ENCODE data around the gene FHIT. TPM values are rescaled to one million over a fixed set of nuclear protein-coding genes. Genes with fewer than 3 reads are reported as not detected.

Gene FHIT
- total and polyA plus RNA-seq, 2 of the 4 experiments (the other 2 are of a cell fraction), result 0.07 TPM; not detected in 1

- Histone ChIP-seq H3K36me3 (ENCODE audit: control insufficient read depth, insufficient read depth, low read length) (no peaks in the 10 kb centered on the region), H2AK9ac (replicated peaks; ENCODE audit: low read depth, low read length, poor library complexity) (no peak overlapping the region), H3K27me3 (ENCODE audit: control insufficient read depth, insufficient read depth, low read length) (no peaks in the 10 kb centered on the region), H3K14ac (replicated peaks; ENCODE audit: low read depth, low read length) (no peak overlapping the region), H2BK15ac (ENCODE audit: low read depth, low read length) (no peak overlapping the region), H3K56ac (ENCODE audit: extremely low read depth, insufficient read depth, low read length) (no peak overlapping the region), H4K20me1 (ENCODE audit: insufficient read depth, low read length) (no peaks in the 10 kb centered on the region), H3K79me1 (ENCODE audit: low read depth in 1 of 2, low read length in 2 of 2) (no peaks in the 10 kb centered on the region), H3K18ac (ENCODE audit: low read depth, low read length) (no peak overlapping the region), H3K9ac (ENCODE audit: low read depth, low read length) (no peak overlapping the region), H3K4me2 (ENCODE audit: low read depth, low read length) (no peak overlapping the region), H2AK5ac (ENCODE audit: low read depth, low read length) (no peak overlapping the region), H3K4ac (ENCODE audit: low read depth, low read length) (no peak overlapping the region), H3K4me3 (ENCODE audit: insufficient read depth, low read depth, low read length) (no peak overlapping the region), H3K9me3 (ENCODE audit: control insufficient read depth, insufficient read depth, low read length) (no peaks in the 10 kb centered on the region), H3K23ac (ENCODE audit: low read depth, low read length) (no peak overlapping the region), H4K91ac (ENCODE audit: insufficient read depth, low read depth, low read length) (no peak overlapping the region), H2BK20ac (ENCODE audit: low read depth, low read length) (no peak overlapping the region), H4K5ac (ENCODE audit: low read depth, low read length) (no peak overlapping the region), H3K9me1 (ENCODE audit: insufficient read depth, low read length) (no peaks in the 10 kb centered on the region), H4K8ac (ENCODE audit: low read depth in 2 of 2, low read length in 2 of 2) (no peak overlapping the region), H3K27ac (ENCODE audit: insufficient read depth, low read length) (no peak overlapping the region), H2AFZ (replicated peaks; ENCODE audit: low read length, poor library complexity) (no peak overlapping the region), H3K4me1 (ENCODE audit: control insufficient read depth, insufficient read depth, low read length) (no peaks in the 10 kb centered on the region), H2BK120ac (ENCODE audit: low read depth, low read length) (no peak overlapping the region), H2BK5ac (ENCODE audit: low read depth, low read length, poor library complexity, severe bottlenecking) (no peak overlapping the region)
- POLR2A ChIA-PET (ENCODE audit: unreplicated experiment), result no interaction called here
- CTCF ChIA-PET, result no interaction called here
- DNase-seq (no peak), ATAC-seq (ENCODE audit: low read depth) (no peak)
- no peak for TF ChIP-seq CTCF (conservative IDR thresholded peaks at IDR 0.05; ENCODE audit: low read depth, low read length)
- no peak for TF ChIP-seq MXI1 (IDR thresholded peaks at IDR 0.05; ENCODE audit: borderline replicate concordance, low read depth, low read length)
- TF ChIP-seq CHD1 (IDR thresholded peaks at IDR 0.05; ENCODE audit: low read depth, low read length), result no peak
- TF ChIP-seq RFX5 (IDR thresholded peaks at IDR 0.05; ENCODE audit: low read depth, low read length), result no peak
- TF ChIP-seq MAFK (IDR thresholded peaks at IDR 0.05; ENCODE audit: low read depth, low read length), result no peak
- no peak for TF ChIP-seq RCOR1 (IDR thresholded peaks at IDR 0.05; ENCODE audit: insufficient replicate concordance, low read length)
- in situ Hi-C loops (cut with MboI; ENCODE audit: low sequenced_read_pairs), result no loop called here
- intact Hi-C loops (cut with micrococcal nuclease), result no loop called here
- dilution Hi-C loops (cut with HindIII; ENCODE audit: low sequenced_read_pairs, unreplicated experiment), result no loop called here
- BruUV-seq (replicated peaks), result no TSS peak
Observed at GRCh38 chr3:59978979-59979378, 1272.3 kb downstream of the FHIT start.
